Activated T-cell treated with anti-CD3 and anti-CD28 coated beads, Interleukin-2, amount 50 U/mL, for 4 hours (primary cell): ENCODE results near the gene HEG1. TPM values are rescaled to one million over a fixed set of nuclear protein-coding genes. Genes with fewer than 3 reads are reported as not detected.
A peak's percentile ranks its signal among the peaks of the same experiment; 100 is the strongest.

ENCODE experiments used
- ATAC-seq, 2 donors: fragments of 200-7000 bp; cut with Tn5 transposase; one replicate each; pipeline ENCODE4 v1.10.0; 2021
- DNase-seq: peaks from one replicate; pipeline ENCODE4 v3.0.0-alpha.2; 2020
- H3K27me3 Mint-ChIP-seq: one replicate; pipeline ENCODE4 v1.8.0; 2021; ENCODE audit warnings: low read depth, mixed read lengths
- H3K36me3 Mint-ChIP-seq: one replicate; pipeline ENCODE4 v1.8.0; 2022; ENCODE audit warnings: mixed read lengths; ENCODE audit not compliant: insufficient read depth
- H3K4me1 Mint-ChIP-seq: one replicate; pipeline ENCODE4 v1.8.0; 2021; ENCODE audit warnings: low read depth, mixed read lengths
- H3K4me3 Mint-ChIP-seq: one replicate; pipeline ENCODE4 v1.8.0; 2021; ENCODE audit warnings: mild to moderate bottlenecking, moderate library complexity, mixed read lengths
- H3K9me3 Mint-ChIP-seq: one replicate; pipeline ENCODE4 v1.8.0; 2021; ENCODE audit warnings: mixed read lengths
- total RNA-seq, 3 donors: library from RNA; stranded (reverse); gene quantifications; one replicate each; pipeline ENCODE4 v1.2.1, GENCODE V29; 2021

Gene HEG1
- total RNA-seq, 3 donors from 2014 or later, result 6.4 to 9.0 (median 7.2) TPM

DNA sequence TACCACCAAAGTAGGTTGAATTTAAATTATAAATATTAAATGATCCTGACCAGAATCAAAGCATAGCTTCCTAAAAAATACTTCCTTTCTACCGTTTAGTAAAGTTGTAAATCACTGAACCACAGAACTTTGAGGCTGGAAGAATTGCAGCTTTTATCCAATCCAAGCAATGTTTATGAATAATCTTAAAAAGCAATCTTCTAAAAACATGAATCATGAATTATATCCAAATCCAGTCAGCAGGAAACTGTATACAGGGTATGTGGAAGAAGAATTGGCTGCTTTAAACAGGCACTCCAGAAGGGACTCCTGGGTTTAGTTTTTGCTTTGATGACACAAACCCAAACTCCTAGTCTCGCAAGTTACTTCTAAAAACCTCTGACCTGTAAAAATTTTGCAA, 30.2 kb downstream of the HEG1 start:
- H3K4me1 Mint-ChIP-seq, result peaks cover 55% of the 10 kb centered on the region
- no peak for DNase-seq
- ATAC-seq, result no peak
- no peaks in the 10 kb centered on the region for H3K9me3 Mint-ChIP-seq
- H3K4me3 Mint-ChIP-seq, result no peak overlapping the region
- no peaks in the 10 kb centered on the region for H3K27me3 Mint-ChIP-seq
- peaks cover 40% of the 10 kb centered on the region for H3K36me3 Mint-ChIP-seq

- H3K36me3 Mint-ChIP-seq, result peaks cover 43% of the 10 kb centered on the region
- H3K4me3 Mint-ChIP-seq, result no peak overlapping the region
- H3K27me3 Mint-ChIP-seq, result no peaks in the 10 kb centered on the region
- H3K9me3 Mint-ChIP-seq, result no peaks in the 10 kb centered on the region
- no peak for DNase-seq
- peaks cover 52% of the 10 kb centered on the region for H3K4me1 Mint-ChIP-seq
- no peak for ATAC-seq
These were observed 31.0 kb downstream of the HEG1 start for GRCh38 chr3:125024817-125025216.

GRCh38 chr3:125023833-125024555, 31.8 kb downstream of the HEG1 start:
- ATAC-seq (no peak), DNase-seq (no peak)
- no peak overlapping the region for H3K4me3 Mint-ChIP-seq
- peaks cover 48% of the 10 kb centered on the region for H3K36me3 Mint-ChIP-seq
- no peaks in the 10 kb centered on the region for H3K27me3 Mint-ChIP-seq
- no peaks in the 10 kb centered on the region for H3K9me3 Mint-ChIP-seq
- peaks cover 57% of the 10 kb centered on the region for H3K4me1 Mint-ChIP-seq

- Mint-ChIP-seq H3K9me3 (no peaks in the 10 kb centered on the region), H3K4me1 (peaks cover 57% of the 10 kb centered on the region), H3K27me3 (no peaks in the 10 kb centered on the region), H3K36me3 (peaks cover 39% of the 10 kb centered on the region), H3K4me3 (no peak overlapping the region)
- no peak for ATAC-seq
- no peak for DNase-seq
These were observed 33.6 kb downstream of the HEG1 start for GRCh38 chr3:125022206-125022605.

DNA sequence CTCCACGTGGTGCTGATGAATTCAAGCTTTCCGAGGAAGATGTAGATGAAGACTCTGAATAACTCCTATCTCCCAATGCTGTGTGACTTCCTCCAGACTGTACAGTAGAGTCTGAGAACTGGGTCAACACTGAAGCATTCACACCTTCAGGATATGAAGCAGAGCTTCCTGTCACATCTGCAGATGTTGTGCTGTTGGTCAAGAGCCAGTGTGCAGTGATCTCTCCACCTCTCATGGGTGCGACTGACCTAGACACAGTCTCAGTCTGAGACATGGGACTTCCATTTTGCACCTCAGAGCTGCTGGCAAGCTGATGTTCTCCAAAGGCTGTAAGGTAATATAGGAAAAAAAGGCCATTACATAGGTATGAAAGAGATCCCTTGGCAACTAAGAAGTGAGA, 36.5 kb downstream of the HEG1 start:
- H3K4me3 Mint-ChIP-seq, result peak overlapping the region; percentile 14
- ATAC-seq, result peak in 1 of 2 donors; percentile 43
- DNase-seq, result no peak
- H3K4me1 Mint-ChIP-seq, result peaks cover 42% of the 10 kb centered on the region
- H3K27me3 Mint-ChIP-seq, result no peaks in the 10 kb centered on the region
- no peaks in the 10 kb centered on the region for H3K9me3 Mint-ChIP-seq
- H3K36me3 Mint-ChIP-seq, result peaks cover 36% of the 10 kb centered on the region

- Mint-ChIP-seq H3K9me3 (no peaks in the 10 kb centered on the region), H3K4me1 (peaks cover 23% of the 10 kb centered on the region), H3K36me3 (peaks cover 53% of the 10 kb centered on the region), H3K4me3 (no peak overlapping the region), H3K27me3 (no peaks in the 10 kb centered on the region)
- ATAC-seq (no peak), DNase-seq (no peak)
These were observed 38.4 kb downstream of the HEG1 start for GRCh38 chr3:125017406-125017805.

GRCh38 chr3:125014570-125015179, 41.1 kb downstream of the HEG1 start:
- DNase-seq (no peak), ATAC-seq (no peak)
- H3K4me3 Mint-ChIP-seq, result no peak overlapping the region
- H3K9me3 Mint-ChIP-seq, result no peaks in the 10 kb centered on the region
- no peaks in the 10 kb centered on the region for H3K27me3 Mint-ChIP-seq
- peaks cover 59% of the 10 kb centered on the region for H3K36me3 Mint-ChIP-seq
- peaks cover 34% of the 10 kb centered on the region for H3K4me1 Mint-ChIP-seq

DNA sequence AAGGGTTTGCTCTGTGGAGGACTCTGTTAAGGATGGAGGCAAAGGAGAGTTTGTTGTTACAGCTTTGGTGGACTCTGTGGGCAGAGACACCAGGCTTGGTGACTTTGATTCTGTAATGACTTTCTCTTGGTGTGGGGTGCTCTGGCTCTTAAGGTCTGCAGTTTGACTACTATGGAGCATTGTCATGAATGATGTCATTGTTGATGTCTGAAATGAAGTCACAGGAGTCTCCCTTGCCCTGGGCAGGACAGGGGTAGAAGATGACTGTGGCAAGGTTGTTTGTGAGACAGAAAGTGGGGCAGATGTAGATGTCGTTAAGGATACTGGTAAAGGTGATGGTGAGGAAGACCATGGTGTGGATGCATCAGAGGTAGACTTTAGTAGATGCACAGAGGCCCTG, 42.7 kb downstream of the HEG1 start:
- DNase-seq, result no peak
- Mint-ChIP-seq H3K36me3 (peaks cover 57% of the 10 kb centered on the region), H3K4me1 (peaks cover 22% of the 10 kb centered on the region), H3K4me3 (no peak overlapping the region), H3K9me3 (no peaks in the 10 kb centered on the region), H3K27me3 (no peaks in the 10 kb centered on the region)
- ATAC-seq, result peak in 1 of 2 donors; percentile 32

- no peaks in the 10 kb centered on the region for H3K9me3 Mint-ChIP-seq
- no peak for DNase-seq
- no peak for ATAC-seq
- no peaks in the 10 kb centered on the region for H3K27me3 Mint-ChIP-seq
- H3K4me3 Mint-ChIP-seq, result no peak overlapping the region
- H3K36me3 Mint-ChIP-seq, result peaks cover 62% of the 10 kb centered on the region
- peaks cover 22% of the 10 kb centered on the region for H3K4me1 Mint-ChIP-seq
These were observed 43.9 kb downstream of the HEG1 start for GRCh38 chr3:125011941-125012340.

- ATAC-seq (no peak), DNase-seq (no peak)
- Mint-ChIP-seq H3K9me3 (no peaks in the 10 kb centered on the region), H3K4me1 (peaks cover 22% of the 10 kb centered on the region), H3K36me3 (peaks cover 58% of the 10 kb centered on the region), H3K4me3 (no peak overlapping the region), H3K27me3 (no peaks in the 10 kb centered on the region)
These were observed 45.4 kb downstream of the HEG1 start for GRCh38 chr3:125010393-125010792.

GRCh38 chr3:125008766-125009165, 47.0 kb downstream of the HEG1 start:
- no peaks in the 10 kb centered on the region for H3K27me3 Mint-ChIP-seq
- DNase-seq, result no peak
- H3K4me1 Mint-ChIP-seq, result peaks cover 26% of the 10 kb centered on the region
- H3K9me3 Mint-ChIP-seq, result no peaks in the 10 kb centered on the region
- peaks cover 52% of the 10 kb centered on the region for H3K36me3 Mint-ChIP-seq
- ATAC-seq, result no peak
- H3K4me3 Mint-ChIP-seq, result no peak overlapping the region

DNA sequence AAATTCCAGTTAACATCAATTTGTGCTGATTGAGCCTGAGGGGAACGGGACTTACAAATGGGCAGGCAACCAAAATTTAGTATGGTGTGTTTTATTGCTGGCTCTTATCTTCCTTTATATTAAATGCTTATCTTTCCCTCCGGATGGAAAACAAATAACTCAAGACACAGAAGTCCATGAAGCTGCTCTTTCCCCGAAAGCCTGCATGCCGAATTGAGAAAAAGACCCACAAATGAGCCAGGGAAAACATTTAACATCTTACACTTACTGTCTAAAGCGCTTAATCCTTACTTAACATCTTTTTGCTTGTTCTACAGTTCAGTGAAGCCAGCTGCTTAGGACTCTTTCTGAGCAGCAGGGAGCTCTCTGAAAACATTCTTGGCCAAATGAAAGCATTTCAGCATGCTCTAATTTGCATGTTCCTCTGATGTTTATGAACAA, 49.5 kb downstream of the HEG1 start:
- ATAC-seq (no peak), DNase-seq (no peak)
- Mint-ChIP-seq H3K4me1 (peaks cover 40% of the 10 kb centered on the region), H3K4me3 (no peak overlapping the region), H3K27me3 (no peaks in the 10 kb centered on the region), H3K36me3 (peaks cover 36% of the 10 kb centered on the region), H3K9me3 (no peaks in the 10 kb centered on the region)

DNA sequence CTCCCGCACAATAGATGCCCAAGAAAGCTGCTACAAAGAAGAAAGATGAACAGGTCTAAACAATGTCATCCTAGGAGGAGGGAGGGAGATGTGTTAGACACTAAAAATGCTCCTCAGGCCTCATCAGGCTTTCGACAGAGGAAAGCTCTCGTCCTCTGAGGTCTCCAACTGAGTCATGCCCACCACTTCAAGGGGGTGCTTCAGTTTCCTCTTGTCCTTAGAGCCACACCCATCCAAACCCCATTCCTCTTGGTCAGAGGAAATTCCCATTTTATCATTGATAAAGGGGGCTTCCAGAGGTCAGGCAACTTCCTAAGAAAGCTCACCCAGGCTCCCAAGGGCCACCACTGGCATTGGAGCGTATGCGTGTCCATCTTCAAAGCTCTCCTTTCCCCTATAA, 50.1 kb downstream of the HEG1 start:
- no peaks in the 10 kb centered on the region for H3K9me3 Mint-ChIP-seq
- H3K4me3 Mint-ChIP-seq, result no peak overlapping the region
- DNase-seq, result no peak
- H3K4me1 Mint-ChIP-seq, result peaks cover 34% of the 10 kb centered on the region
- H3K36me3 Mint-ChIP-seq, result peaks cover 41% of the 10 kb centered on the region
- no peak for ATAC-seq
- no peaks in the 10 kb centered on the region for H3K27me3 Mint-ChIP-seq

DNA sequence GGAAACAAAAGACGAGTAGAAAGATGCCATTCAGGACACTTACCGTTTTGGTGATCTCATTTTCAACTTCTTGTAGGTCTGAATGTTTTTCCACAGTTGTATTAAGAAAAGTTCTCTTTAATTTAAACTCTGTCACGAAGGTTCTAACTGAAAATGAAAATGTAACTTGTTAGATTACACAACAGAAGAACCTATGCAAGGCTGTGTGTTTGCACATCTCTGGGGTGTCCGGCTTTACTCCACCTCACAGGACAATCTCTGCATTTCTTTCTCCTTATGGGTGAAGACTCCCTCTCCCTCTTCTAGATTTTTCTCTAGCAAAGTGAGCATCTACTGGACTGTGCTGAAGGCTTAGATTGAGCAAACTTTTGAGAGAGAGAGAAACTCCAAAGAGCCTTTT, 50.6 kb downstream of the HEG1 start:
- Mint-ChIP-seq H3K4me1 (peaks cover 30% of the 10 kb centered on the region), H3K4me3 (no peak overlapping the region), H3K27me3 (no peaks in the 10 kb centered on the region), H3K9me3 (no peaks in the 10 kb centered on the region), H3K36me3 (peaks cover 41% of the 10 kb centered on the region)
- ATAC-seq (no peak), DNase-seq (no peak)

DNA sequence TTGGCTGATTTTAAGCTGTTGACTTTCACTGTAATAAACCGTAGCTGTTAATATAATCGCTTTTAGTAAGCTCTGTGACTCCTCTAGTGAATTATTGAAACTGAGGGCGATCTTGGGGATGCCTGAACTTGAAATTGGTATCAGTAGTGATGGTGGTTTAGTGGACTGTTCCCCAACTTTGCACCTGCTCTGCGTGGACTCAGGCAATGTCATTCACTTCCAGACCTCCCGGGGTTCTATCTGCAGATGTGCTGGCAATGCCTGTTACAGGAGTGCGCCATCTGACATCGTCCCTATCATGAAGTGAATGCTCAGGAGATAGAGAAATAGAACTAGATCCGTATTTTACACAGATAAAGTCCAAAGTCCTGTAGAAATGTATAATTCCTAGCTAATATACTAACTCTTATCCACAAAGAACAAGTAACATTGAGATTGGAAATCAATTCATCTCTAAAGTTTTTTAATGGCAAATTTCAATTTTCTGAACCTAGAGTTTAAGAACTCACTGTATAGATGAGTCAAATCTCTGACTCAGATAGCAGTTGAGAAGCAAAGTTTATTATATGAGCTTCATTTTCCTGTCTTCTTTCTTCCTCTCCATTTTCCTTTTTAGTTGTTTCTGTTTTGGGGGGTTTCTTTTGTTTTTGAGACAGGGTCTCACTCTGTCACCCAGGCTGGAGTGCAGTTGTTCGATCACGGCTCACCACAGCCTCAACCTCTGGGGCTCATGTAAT, 51.8 kb downstream of the HEG1 start:
- no peaks in the 10 kb centered on the region for H3K9me3 Mint-ChIP-seq
- peaks cover 42% of the 10 kb centered on the region for H3K36me3 Mint-ChIP-seq
- H3K4me3 Mint-ChIP-seq, result no peak overlapping the region
- no peak for DNase-seq
- no peak for ATAC-seq
- peaks cover 28% of the 10 kb centered on the region for H3K4me1 Mint-ChIP-seq
- no peaks in the 10 kb centered on the region for H3K27me3 Mint-ChIP-seq
